Erythroblast (primary cell): ENCODE measurements around the gene BAIAP2.

ENCODE experiments used
- GATA1 ChIP-seq: IDR thresholded peaks from 2 replicates; pipeline ENCODE4 v1.6.1; 2011; ENCODE audit warnings: low read depth, mild to moderate bottlenecking, control low read depth, low read length, moderate library complexity
- POLR2A ChIP-seq: IDR thresholded peaks from 2 replicates; pipeline ENCODE4 v1.6.1; 2011; ENCODE audit warnings: mild to moderate bottlenecking, low read length

GRCh38 chr17:81136366-81136765 lies 101.4 kb downstream of the BAIAP2 start:
- TF ChIP-seq POLR2A (no peak), GATA1 (no peak)
